Right forelimb (tissue), 1 donor: ENCODE results near the gene CXCL12.

Experiments
- DNase-seq: peaks from one replicate; pipeline ENCODE4 v3.0.0-alpha.2; 2018

The CXCL12 gene

DNA sequence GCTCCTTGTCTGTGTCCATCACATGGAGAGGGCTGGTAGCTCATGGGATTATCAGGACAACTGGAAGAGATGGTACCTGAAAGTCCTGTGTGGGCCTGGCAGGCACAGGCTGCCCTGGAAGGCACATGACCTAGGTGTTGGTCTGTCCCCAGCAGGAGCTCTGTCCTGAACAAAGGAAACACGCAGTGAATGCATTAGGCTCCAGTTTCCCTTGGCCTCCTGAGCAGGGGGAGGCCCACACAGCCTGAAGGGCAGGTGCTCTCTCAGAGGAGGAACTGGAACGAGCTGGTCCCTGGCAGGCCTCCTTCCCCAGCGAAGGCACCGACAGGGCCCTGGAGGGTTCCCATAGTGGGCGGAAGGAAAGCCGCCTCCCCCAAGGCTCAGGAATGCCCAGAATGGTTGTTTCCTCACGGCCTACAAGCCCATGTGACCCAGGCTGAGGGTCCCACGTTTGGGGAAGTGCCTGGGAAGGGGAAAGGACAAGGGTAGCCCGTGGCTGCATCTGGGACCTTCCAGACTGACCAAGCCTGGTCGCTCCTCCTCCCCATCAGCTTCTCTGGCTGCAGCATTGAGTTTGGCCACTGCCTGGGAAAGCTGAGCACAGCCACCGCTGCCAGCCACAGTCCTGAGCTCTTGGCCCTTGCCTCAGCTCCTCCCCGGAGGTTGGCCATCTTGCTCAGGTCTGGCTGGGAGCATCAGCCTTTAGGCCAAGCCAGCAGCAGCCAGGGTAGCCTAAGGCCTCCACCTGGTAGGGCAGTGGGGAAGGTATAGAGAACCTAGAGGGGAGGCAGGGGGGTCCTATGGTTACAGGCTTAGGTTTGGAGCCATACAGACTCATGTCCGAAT is 21.8 kb downstream of the CXCL12 start:
- DNase-seq = no peak

DNA sequence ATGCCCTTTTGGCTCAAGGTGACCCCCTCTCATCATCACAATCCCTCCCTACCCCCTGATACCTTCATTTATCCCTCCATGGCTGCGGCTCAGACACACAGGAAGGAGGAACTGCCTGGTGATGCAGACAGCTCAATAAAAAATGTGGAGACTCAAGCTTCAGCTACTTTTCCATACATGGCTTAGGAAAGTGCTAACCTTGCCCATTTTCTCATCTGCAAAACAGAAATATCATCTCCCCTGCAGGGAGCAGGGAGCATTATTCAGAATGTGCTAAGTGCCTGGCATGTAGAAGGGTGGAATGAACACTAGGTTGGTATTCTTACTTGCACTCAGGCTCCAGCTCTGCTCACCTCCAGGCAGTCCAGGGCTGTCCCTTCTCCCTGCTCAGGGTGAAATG is 23.8 kb downstream of the CXCL12 start:
- no peak for DNase-seq

DNA sequence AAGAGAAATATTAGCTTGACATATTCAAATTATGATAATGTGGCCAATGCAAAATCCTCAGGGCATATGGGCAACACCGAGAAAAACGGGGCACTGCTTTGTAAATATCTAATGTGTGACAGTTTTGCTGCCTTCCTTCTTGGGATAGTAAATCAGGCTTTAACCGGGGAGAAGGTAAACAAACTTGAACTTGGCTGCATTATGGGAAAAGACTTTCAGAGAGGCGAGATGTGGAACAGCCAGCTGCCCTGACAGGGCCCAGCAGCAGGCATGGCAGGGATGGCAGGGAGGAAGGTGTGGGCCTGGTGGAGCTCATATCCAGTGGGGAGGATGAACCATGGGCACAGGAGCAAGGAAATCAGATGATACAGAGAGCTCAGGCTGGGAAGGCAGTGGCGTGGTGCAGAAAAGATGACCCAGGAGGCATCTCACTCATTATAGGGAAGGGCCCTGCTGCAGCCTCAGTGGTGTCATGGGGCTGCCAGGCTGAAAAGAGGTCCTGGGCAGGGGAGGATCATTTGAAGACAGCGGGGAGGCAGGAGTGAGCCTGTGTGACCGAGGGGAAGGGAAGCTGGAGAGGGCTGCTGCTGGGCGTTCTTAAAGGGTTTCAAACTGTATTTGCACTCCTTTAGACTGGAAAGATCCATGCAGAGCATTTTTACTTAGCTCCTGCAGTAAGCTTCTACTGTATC is 26.7 kb downstream of the CXCL12 start:
- DNase-seq = no peak

DNA sequence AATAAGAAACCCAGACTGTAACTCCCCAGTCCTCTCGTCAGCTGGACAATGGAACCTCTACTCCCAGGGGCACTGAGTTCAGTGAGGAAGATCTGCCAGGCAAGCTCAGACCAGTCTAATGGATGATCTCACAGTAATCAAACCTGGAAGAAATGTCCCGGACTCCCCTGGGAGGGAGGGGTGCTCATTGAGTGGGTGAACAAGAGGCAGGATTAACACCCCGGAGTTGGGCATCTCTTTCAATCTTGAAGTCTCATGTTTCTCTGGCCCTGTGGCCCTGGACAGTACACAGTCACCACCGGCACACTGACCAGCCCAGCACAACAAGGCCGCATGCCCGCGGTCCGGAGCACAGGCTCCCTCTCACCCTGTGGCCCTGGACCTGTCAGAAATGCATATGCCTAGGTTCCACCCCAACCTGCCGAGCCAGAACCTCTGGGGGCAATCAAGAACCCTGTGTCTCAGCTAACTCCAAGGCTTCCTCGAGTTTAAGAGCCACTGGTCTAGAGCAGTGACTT is 27.8 kb downstream of the CXCL12 start:
- no peak for DNase-seq

DNA sequence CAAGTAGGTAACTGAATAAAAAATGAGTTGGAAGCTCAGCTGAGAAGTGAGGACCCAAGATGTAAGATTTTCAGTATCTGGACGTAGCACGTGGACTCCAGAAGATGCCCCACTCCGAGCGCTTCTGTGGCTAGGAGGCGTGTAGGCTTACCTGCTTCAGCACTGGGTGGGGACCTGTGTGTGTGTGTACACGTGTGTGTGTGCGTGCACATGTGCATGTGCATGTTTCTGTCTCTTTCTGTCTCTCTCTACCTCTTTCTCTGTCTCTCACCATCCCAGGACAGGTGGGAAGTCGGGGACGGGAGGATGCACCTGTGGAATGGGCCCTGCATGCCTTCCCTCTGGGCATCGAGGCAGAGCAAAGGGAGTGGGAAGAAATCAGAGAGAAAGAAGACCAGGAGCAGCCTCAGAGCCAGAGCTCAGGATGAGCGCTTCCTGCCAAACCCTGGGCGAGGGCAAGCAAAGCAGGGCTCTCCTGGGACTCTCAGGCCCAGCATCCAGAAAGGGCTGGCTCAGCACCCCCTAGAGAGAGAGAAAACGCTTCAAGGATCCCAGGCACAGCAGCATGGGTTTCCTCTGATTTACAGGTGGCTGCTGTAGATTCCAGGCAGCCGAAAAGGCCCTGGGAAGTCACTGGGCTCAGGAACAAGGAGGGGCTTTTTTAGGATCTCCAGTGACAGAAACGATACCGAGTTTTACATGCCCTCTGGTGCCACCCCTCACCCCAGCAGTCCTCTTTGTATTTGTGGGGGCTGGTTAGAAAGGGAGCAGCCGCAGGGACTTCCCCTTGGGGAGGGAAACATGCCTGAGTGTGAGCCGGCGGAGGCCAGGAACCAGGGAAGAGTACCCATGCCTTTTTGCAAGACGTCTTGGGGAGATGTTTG is 28.5 kb downstream of the CXCL12 start:
- no peak for DNase-seq

DNA sequence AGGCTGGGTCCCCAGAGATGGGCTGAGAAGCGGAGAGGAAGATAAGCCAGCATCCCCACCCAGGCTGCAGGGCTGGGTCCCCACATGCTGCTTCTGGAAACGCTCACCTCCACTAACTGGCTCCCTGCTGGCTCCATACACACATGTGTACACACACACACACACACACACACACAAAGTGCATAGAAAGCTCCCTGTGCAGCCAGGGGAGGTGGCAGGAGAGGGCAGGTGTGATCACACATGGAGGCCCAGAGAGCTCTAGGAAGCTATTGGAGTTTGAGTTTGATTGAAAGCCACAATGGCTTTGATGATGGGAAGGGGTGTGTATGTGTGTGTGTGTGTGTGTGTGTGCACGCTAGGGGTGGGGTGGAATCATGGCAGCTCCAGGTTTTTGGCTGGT is 29.3 kb downstream of the CXCL12 start:
- DNase-seq = no peak

DNA sequence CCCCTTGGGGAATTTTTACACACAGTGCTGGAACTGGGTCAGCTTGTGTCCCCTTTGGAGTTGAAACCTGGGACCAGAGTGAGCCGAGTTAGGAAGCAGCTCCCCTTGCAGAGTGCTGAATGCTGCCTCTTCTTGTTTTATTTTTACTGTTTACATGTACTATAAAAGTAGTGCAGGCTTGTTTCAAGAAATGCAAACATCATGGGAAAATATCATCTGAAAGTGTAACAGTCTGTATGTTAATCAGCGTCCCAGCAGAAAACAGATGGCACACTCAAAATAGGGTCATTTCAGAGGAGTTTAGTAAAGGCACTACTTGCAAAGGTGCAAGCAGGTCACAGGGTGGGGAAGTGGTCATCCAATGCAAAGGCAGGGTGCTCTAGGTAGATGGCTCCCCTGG is 30.1 kb downstream of the CXCL12 start:
- no peak for DNase-seq

DNA sequence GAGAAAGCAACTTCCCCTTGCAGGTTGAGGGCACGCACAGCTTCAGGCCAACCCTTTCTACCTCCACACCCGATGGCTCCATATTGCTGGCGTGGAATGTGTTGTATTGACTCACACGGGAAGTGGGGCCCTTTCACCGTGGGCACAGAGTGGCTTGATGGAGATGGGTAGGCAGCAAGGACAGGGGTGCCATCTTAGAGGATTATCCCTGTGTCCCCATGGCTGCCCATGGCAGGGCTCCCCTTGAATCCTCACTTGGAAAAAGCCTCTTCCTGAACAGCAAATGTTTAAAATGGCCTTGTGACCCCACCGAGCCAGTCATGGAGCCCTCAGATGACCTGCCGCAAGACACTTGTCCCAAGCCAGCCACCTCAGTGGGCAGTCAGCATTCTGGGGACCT is 31.2 kb downstream of the CXCL12 start:
- DNase-seq = no peak

DNA sequence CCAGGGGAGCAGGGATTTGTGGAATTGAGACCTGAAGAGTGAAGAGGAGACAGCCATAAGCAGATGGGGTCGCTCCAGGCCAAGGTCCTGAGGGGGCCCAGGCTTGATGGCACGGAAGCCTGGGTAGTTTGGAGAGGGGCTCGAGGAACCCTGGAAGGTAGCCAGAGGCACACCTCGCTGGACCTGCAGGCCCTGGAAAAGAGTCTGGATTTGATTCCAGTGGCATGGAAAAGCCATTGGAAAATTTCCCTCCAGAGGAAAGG is 31.8 kb downstream of the CXCL12 start:
- no peak for DNase-seq

DNA sequence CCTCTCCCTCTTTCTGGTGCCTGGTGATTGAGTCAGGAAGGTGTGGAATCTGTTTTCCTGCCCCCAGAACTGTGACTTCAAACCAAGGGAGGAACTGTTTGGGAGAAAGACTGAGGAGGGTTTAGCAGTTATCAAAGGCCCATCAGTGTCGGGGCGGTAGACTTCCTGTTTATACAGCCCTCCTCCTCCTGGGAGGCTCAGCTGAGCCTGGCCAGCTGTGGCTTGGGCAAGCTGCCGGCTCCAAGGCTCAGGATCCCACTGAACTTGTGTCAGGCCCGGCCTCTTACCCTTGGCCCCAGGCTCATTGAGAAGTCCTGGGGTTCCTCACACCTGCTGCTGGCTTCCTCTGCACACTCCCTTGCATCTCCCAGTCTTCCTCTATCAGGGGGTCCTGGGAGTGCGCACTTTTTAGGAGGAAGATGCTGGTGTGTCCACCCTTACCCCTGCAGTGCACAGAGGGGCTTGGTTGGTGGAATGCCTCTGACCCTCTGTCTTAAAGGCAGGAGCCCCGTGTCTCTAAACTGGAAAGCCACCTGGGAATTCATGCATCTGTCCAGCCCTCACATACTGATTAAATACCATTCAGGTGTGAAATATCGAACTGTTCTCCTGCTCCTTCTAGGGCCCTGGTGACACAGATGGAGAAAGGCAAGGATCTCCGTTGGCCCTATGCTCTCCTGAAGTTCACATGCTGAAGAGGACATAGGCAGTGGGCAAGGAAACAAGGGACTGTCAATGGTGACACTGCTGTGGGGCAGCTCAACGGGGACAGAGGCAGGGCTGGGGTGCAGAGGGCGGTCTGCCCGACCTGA is 32.4 kb downstream of the CXCL12 start:
- DNase-seq = peak; percentile 54

DNA sequence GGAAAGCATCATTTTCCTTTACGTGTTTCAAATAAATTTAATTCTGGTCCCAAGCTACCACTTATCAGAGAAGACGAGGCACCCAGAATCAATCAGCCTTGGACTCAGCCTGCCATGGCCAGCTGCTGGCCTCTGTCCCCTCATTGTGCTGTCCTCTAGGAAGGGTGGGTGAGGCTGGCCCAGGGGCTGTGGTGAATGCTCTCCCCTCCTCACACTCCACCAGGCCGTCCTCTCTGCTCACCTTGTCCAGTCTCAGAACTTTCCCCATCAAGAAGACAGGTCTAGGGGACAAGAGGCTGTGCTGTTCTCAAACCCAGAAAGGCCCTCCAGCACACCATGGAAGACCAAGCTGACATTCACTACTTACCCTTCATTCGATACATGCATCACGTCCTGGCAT is 36.4 kb downstream of the CXCL12 start:
- peak; percentile 22 for DNase-seq

DNA sequence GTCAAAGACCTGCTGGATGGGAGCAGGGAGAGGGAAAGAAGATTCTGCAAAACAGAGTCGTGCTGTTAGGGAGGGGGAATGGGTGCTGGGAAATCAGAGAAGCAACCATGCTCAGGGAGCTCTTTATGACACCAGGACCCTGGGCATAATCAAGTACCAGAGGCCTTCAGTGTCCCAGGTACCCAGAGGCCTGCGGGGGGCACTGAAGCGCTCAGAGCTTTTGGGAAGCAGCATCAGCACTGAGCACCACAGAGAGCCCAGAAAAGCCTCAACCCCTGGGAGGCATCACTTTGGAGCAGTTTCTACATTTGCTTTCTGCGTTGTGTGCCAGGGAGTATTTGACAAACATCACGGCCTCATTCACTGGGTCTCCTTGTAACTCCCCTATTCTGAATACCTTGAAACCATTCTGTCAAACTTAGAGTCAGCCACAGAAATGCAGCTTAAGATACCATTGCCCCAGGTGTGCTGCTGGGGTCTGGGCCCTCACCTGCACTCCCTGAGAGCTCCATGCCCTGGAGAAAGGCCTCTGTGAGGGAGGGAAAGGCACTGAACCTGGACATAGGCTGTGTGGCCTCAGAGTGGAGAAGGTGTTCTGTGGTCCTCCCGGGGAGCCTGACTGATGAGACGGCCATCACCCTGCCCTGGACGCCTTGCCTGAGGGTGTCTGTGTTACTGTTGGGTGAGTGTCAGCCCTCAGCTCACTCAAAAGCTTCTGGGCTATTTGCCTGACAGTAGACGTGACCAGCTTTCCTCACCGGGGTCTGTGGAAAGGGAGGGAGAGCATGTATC is 37.1 kb downstream of the CXCL12 start:
- peak; percentile 18 for DNase-seq

DNA sequence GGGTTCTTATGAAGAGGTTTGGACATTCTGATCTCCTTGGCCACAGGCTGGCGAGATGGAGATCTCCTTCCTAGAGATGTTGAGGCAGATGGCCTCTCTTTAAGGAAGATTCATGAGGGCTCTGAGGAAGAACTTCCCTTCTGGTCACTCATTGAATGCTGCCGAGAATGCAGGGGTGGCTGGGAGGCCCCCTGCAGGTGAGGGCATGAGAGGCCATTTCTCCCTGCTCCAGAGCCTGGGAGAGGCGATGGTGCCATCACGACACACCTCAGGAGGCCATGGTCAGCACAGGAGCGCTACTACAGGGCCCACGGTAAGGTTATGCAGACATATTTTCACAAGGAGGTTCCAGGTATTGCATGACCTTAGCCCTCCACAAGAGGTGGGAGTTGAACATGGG is 40.2 kb downstream of the CXCL12 start:
- DNase-seq = peak; percentile 2

DNA sequence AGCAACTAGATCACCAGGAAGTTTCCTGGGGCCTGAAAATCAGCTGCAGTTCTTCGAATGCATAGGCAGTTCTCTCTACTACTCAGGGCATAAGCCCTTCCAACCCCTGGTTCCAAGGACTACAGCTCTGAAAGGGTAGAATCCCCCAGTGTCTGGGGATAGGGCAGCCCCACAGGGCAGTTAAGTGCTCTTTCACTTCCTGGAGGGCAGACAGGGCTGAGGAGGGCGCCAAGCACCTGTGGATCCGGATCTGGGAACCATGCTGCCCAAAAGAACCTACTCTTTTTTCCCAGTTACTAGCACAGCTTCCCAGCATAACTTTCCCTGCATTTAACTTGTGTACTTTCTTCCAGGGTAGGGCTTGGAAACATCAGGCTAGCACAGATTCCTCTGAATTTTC is 41.1 kb downstream of the CXCL12 start:
- peak; percentile 35 for DNase-seq

DNA sequence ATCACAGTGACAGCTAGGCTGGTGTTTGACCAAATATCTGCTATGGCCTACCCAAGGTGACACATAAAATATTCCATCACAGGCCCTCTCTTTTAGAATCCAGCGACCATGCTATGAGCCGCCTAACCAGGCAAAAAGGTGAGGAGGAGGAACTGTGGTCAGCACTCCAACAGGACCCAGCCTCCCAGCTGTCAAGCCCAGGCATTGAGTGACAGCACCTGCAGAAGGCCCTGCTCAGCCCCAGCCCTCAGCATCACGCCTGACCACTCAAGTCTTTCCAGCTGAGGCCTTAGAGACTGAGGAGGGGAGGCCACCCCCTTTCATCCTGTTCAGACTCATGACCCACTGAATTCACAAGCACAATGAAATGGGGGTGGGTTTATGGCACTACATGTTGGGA is 43.0 kb downstream of the CXCL12 start:
- DNase-seq = peak; percentile 32

DNA sequence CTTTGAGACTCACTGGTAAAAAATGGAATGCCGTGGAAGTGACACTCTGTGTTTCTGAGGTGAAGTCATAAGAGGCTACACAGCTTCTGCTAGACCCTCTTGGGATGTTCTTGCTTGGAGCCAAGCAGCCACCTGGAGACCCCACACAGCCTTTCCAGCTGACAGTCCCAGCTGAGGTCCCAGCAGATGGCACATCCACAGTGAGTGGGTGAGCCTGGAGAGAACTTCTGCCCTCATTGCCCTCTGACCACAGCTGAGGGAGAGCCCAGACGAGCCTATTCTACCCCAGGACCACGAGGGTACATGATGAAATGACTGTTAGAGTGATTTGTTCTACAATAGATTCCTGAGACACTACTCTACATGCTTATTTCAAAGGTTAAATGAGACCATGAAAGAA is 44.3 kb downstream of the CXCL12 start:
- DNase-seq = peak; percentile 30

DNA sequence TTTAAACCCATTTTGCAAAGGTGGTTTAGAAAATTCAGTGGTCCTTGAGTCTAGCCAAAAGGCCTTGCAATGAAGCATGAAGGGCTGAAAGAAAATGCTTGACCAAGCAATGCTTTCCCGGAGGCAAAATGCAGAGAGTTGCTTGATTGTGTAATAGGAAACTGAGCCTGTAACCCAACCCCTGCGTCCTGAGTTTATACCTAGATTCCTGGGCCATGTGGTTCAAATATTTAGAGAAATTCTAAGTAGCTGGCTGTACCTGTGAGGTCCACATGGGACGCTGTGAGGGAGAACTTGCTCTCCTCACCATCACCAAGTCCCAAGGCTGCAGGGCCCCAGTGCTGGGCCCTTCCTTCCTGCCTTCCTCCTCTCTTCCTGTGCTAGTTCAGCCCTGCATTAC is 45.7 kb downstream of the CXCL12 start:
- DNase-seq = peak; percentile 2

DNA sequence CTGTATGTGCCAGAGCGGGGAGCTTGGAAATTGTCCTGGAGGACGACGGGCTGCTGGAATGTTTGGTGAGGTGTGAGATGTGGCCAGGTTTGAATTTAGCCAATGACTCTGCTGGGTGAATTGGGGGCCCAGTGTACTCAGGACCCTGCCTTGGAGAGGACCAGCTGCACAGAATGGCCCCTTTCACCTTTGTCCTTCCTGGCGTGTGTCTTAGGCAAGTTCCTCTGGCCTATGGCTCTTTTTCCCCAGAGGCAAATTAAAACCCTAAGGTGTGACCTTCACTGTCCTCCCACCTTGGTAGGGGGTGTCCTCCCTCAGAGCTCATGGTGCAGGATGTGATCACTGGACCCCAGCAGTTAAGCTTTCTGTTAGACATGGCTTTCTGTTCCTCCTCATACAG is 47.8 kb downstream of the CXCL12 start:
- peak; percentile 11 for DNase-seq

DNA sequence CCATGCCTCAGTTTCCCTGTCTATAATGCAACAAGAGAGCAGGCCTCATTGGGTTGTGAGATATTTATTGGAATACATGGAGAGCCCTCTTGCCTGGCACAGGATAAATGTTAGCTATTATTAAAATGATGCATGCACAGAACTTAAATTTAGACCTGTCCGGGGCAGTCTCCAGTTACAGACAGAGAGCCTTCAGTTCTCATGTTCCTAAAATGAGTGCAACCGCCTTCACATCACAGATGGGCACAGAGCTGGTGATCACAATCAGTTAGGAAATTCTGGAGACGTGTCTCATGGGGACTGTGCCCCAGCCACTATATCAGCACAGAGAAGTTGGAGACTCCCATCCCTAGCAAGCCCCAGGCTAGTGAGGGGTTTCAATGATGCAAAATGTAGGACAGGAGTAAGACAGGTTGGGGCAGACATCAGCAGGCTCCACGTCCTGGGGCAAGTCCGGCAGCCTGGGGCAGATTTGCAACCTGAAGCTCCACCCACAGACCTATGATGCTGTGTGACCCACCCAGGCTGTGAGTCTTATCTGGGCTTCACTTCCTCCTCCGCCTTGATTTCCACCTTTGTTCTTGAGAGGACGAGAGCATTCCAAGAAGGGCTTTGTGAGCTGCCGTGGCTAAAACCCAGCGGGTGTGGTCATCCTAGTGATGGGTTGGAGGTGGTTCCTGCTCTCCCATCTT is 49.4 kb downstream of the CXCL12 start:
- DNase-seq = peak; percentile 22

DNA sequence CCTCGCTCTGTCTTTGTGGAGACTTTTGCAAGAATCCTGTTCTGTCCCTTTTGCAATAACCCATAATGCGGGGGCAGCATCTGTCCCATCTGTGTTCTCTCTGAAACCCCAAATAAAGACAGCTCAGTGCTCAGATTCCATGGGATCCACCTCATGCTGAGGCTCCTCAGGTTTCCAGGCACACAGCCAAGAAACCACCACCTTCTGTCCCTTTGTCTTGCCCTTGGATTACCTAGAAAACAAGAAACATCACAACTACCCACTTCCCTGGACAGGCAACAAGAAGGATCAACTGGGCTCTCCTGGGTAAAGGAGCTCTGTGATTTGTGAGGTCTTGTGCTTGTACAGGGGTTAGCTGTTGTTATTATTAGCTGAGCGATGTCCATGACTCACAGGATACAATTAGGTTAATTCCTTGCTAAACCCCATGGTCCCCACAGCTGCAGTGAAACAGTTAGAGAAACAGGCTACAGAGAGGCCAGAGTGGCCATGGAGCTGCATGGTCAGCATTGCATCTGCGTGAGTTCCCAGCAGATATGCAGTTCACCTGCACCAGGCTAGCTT is 50.2 kb downstream of the CXCL12 start:
- peak; percentile 47 for DNase-seq

DNA sequence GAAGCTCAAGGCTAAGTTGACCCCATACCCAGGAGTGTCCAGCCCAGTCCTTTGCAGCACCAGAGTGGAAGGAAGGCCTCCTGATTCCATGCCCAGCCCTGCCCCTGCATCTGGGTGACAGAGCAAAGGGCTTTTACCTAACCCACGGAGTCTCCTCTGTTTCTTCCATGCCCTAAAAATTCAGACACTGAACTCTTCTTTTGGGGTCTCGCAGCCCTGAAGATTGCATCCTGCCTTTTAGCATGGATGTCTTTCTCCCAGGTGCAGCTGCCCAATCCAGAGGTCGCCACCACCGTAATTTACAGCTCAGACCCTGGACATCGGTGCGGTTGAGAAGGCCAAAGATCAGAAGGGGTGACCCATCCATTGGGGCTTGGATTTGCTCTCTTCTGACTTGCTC is 50.8 kb downstream of the CXCL12 start:
- DNase-seq = peak; percentile 40
